ENCODE measurements around the gene MUC5B. TPM values are rescaled to one million over a fixed set of nuclear protein-coding genes. Genes with fewer than 3 reads are reported as not detected.

MUC5B gene
- total and polyA plus RNA-seq, 2 of the 13 experiments (the other 11 are each of a cell fraction or from before 2014, with no cell fraction given) = 0.01 TPM; not detected in 1

DNA sequence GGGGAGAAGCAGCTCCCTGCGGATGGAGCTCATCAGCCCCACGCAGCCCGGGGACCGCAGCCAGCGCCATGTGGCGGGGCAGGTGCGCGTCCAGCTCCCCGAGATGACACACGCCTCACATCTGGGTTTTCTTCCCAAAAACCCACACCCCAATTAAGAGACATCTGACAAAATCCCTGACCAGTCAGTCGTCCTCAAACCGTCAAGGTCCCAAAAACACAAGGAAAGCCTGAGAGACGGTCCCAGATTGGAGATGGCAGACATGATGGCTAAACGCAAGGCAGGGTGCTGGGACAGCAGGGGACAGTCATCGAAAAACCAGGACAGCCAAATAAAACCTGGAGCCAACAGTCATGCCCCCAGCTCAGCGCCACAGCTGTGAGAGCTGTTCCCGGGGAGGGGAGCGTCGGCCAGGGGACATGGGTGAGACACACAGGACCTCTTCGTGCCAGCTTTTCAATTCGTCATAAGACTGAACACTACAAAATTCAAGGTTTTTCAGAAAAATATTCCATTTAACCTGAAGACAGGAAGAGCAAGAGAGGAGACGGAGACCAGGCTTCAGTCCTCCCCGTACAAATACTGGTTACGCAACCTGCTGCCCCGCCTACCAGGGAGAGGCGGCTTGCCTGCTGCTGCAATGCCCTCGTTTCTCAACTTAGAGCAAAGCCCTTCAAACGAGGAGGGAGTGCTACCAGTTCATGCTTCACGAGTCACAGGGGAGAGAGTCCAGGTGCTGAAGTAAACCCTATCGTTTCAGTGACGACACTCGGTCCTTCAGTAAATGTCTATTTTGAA, 76.0 kb downstream of the MUC5B start (continued):
- peak; percentile 94 for TF ChIP-seq HOXA3 (CRISPR knock-in tag; IDR thresholded peaks at IDR 0.05)
- peak; percentile 33; the same call in 1 of the 2 replicates for TF ChIP-seq FOXK1 (CRISPR knock-in tag; IDR thresholded peaks at IDR 0.05; ENCODE audit: borderline replicate concordance, low read depth)
- no peak for TF ChIP-seq DNMT1 (CRISPR knock-in tag; IDR thresholded peaks at IDR 0.05)
- no peak for TF ChIP-seq ZNF720 (CRISPR knock-in tag; IDR thresholded peaks at IDR 0.05)
- no peak for TF ChIP-seq ZNF780A (CRISPR knock-in tag; IDR thresholded peaks at IDR 0.05)
- TF ChIP-seq PHF20 (CRISPR knock-in tag; IDR thresholded peaks at IDR 0.05) = 0 out of 2 replicates have a peak, but pooled peaks have one; percentile 28
- no peak for TF ChIP-seq NCOA5 (CRISPR knock-in tag; IDR thresholded peaks at IDR 0.05)
- TF ChIP-seq, protein P1, sequence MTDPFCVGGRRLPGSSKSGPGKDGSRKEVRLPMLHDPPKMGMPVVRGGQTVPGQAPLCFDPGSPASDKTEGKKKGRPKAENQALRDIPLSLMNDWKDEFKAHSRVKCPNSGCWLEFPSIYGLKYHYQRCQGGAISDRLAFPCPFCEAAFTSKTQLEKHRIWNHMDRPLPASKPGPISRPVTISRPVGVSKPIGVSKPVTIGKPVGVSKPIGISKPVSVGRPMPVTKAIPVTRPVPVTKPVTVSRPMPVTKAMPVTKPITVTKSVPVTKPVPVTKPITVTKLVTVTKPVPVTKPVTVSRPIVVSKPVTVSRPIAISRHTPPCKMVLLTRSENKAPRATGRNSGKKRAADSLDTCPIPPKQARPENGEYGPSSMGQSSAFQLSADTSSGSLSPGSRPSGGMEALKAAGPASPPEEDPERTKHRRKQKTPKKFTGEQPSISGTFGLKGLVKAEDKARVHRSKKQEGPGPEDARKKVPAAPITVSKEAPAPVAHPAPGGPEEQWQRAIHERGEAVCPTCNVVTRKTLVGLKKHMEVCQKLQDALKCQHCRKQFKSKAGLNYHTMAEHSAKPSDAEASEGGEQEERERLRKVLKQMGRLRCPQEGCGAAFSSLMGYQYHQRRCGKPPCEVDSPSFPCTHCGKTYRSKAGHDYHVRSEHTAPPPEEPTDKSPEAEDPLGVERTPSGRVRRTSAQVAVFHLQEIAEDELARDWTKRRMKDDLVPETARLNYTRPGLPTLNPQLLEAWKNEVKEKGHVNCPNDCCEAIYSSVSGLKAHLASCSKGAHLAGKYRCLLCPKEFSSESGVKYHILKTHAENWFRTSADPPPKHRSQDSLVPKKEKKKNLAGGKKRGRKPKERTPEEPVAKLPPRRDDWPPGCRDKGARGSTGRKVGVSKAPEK (CRISPR knock-in tag; IDR thresholded peaks at IDR 0.05; ENCODE audit: borderline replicate concordance) = no peak
- no peak for TF ChIP-seq SYNCRIP (IDR thresholded peaks at IDR 0.05; ENCODE audit: insufficient read depth, low read depth, low read length)
- TF ChIP-seq POGZ (CRISPR knock-in tag; IDR thresholded peaks at IDR 0.05) = peak; percentile 54; the same call in 1 of the 2 replicates
- no peak for TF ChIP-seq ZNF337 (CRISPR knock-in tag; IDR thresholded peaks at IDR 0.05; ENCODE audit: borderline replicate concordance, low read depth)
- TF ChIP-seq, protein P2, sequence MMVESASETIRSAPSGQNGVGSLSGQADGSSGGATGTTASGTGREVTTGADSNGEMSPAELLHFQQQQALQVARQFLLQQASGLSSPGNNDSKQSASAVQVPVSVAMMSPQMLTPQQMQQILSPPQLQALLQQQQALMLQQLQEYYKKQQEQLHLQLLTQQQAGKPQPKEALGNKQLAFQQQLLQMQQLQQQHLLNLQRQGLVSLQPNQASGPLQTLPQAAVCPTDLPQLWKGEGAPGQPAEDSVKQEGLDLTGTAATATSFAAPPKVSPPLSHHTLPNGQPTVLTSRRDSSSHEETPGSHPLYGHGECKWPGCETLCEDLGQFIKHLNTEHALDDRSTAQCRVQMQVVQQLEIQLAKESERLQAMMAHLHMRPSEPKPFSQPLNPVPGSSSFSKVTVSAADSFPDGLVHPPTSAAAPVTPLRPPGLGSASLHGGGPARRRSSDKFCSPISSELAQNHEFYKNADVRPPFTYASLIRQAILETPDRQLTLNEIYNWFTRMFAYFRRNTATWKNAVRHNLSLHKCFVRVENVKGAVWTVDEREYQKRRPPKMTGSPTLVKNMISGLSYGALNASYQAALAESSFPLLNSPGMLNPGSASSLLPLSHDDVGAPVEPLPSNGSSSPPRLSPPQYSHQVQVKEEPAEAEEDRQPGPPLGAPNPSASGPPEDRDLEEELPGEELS (CRISPR knock-in tag; IDR thresholded peaks at IDR 0.05) = peak; percentile 76
- TF ChIP-seq GTF3A (CRISPR knock-in tag; conservative IDR thresholded peaks at IDR 0.05) = no peak
- TF ChIP-seq RXRA (CRISPR knock-in tag; IDR thresholded peaks at IDR 0.05) = peak; percentile 41
- TF ChIP-seq, protein P3, sequence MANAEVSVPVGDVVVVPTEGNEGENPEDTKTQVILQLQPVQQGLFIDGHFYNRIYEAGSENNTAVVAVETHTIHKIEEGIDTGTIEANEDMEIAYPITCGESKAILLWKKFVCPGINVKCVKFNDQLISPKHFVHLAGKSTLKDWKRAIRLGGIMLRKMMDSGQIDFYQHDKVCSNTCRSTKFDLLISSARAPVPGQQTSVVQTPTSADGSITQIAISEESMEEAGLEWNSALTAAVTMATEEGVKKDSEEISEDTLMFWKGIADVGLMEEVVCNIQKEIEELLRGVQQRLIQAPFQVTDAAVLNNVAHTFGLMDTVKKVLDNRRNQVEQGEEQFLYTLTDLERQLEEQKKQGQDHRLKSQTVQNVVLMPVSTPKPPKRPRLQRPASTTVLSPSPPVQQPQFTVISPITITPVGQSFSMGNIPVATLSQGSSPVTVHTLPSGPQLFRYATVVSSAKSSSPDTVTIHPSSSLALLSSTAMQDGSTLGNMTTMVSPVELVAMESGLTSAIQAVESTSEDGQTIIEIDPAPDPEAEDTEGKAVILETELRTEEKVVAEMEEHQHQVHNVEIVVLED (CRISPR knock-in tag; IDR thresholded peaks at IDR 0.05; ENCODE audit: borderline replicate concordance) = peak; percentile 17; the same call in 1 of the 2 replicates
- no peak for TF ChIP-seq NFE2L2 (IDR thresholded peaks at IDR 0.05; ENCODE audit: low read length)
- no peak for TF ChIP-seq RFX1 (IDR thresholded peaks at IDR 0.05)
- no peak; the same call in 1 of the 2 replicates for TF ChIP-seq ZNF552 (CRISPR knock-in tag; IDR thresholded peaks at IDR 0.05; ENCODE audit: borderline replicate concordance)
- no peak for TF ChIP-seq ZKSCAN1 (IDR thresholded peaks at IDR 0.05; ENCODE audit: low read length)
- 0 out of 2 replicates have a peak, but pooled peaks have one; percentile 30 for TF ChIP-seq TBP (CRISPR knock-in tag; IDR thresholded peaks at IDR 0.05)
- TF ChIP-seq SSRP1 (CRISPR knock-in tag; IDR thresholded peaks at IDR 0.05) = peak; percentile 72; the same call in 1 of the 2 replicates

All from HepG2 (cell line).